HEK293T (cell line): ENCODE measurements around the gene NUDT15.

Experiments
- CTCF ChIA-PET: fragments of 350-600 bp; formaldehyde crosslinking; extraction: SDS; loops from one replicate; lab custom pipeline; 2021; ENCODE audit warnings: antibody characterized with exemption, inconsistent platforms; lab: Yijun Ruan, JAX
- POLR2A ChIA-PET: fragments of 350-600 bp; formaldehyde crosslinking; extraction: SDS; loops from one replicate; lab custom pipeline; 2020; ENCODE audit warnings: antibody characterized with exemption, inconsistent platforms; lab: Yijun Ruan, JAX
- DNase-seq: peaks from one replicate; pipeline ENCODE4 v3.0.0; 2012; ENCODE audit warnings: mixed read lengths; ENCODE audit errors: extremely low spot score
- ARNT ChIP-seq: fragments of 450-650 bp; IDR thresholded peaks from 2 replicates; pipeline ENCODE4 v1.6.1; 2017; ENCODE audit warnings: mild to moderate bottlenecking
- BHLHE40 ChIP-seq: fragments of 450-650 bp; IDR thresholded peaks from 2 replicates; pipeline ENCODE4 v1.6.1; 2016; ENCODE audit warnings: mild to moderate bottlenecking, moderate library complexity, borderline replicate concordance
- CTBP1 ChIP-seq: fragments of 450-650 bp; IDR thresholded peaks from 2 replicates; pipeline ENCODE4 v1.6.1; 2016; ENCODE audit warnings: borderline replicate concordance
- ELF4 ChIP-seq: fragments of 450-650 bp; IDR thresholded peaks from 2 replicates; pipeline ENCODE4 v1.6.1; 2017; ENCODE audit warnings: antibody characterized with exemption
- FOXA1 ChIP-seq: fragments of 450-650 bp; IDR thresholded peaks from 2 replicates; pipeline ENCODE4 v1.6.1; 2016; ENCODE audit warnings: mild to moderate bottlenecking
- FOXK2 ChIP-seq: fragments of 450-650 bp; IDR thresholded peaks from 2 replicates; pipeline ENCODE4 v1.6.1; 2016; ENCODE audit warnings: mild to moderate bottlenecking
- FOXM1 ChIP-seq: fragments of 450-650 bp; IDR thresholded peaks from 2 replicates; pipeline ENCODE4 v1.6.1; 2017; ENCODE audit warnings: mild to moderate bottlenecking, borderline replicate concordance
- HDGF ChIP-seq: fragments of 450-650 bp; IDR thresholded peaks from 2 replicates; pipeline ENCODE4 v1.6.1; 2017; ENCODE audit warnings: antibody characterized with exemption, borderline replicate concordance
- L3MBTL2 ChIP-seq: fragments of 450-650 bp; conservative IDR thresholded peaks from 2 replicates; pipeline ENCODE4 v1.6.1; 2016; ENCODE audit warnings: mild to moderate bottlenecking
- LEF1 ChIP-seq: fragments of 450-650 bp; IDR thresholded peaks from 2 replicates; pipeline ENCODE4 v1.6.1; 2017; ENCODE audit warnings: mild to moderate bottlenecking, borderline replicate concordance
- NFRKB ChIP-seq: fragments of 450-650 bp; IDR thresholded peaks from 2 replicates; pipeline ENCODE4 v1.6.1; 2016; ENCODE audit warnings: mild to moderate bottlenecking, moderate library complexity
- SP1 ChIP-seq: fragments of 450-650 bp; IDR thresholded peaks from 2 replicates; pipeline ENCODE4 v1.6.1; 2017
- SUZ12 ChIP-seq: fragments of 450-650 bp; IDR thresholded peaks from 2 replicates; pipeline ENCODE4 v1.6.1; 2016; ENCODE audit warnings: mild to moderate bottlenecking
- TARDBP ChIP-seq: fragments of 450-650 bp; IDR thresholded peaks from 2 replicates; pipeline ENCODE4 v1.6.1; 2016
- ZNF384 ChIP-seq: fragments of 450-650 bp; IDR thresholded peaks from 2 replicates; pipeline ENCODE4 v1.6.1; 2016
- TF ChIP-seq, protein P1 (sequence below): fragments of 450-650 bp; IDR thresholded peaks from 2 replicates; pipeline ENCODE4 v1.6.1; 2016

The NUDT15 gene

DNA sequence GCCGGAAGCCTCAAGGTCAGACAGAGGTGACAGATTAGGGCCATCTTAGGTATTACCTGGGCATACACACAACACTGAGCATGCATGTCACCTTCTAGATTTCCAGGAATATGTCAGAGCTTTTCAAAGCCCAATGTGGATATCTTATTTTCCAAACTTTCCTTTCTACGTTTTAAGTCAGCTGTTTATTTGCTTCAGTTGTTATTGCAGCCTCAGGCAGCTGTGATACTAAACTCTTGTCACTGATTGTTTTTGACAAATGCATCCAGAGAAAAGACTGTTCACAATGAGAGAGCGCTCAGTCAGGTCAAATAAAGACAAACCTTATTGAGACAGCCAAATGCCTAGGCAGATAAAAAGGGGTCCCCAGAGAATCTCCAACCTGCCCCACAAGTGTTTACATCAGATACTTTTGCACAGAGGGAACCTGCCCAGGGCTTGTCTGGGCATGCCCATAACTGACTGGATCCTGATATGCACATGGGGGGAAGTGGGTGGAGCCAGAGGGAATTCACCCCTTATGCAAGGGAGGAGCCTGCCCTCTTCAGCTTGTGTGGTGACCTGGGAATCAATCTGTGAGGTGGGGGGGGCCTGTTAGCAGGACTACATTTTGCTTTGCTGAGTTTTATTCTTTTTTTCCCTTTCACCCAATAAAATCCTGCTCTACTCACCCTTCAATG lies 28.9 kb downstream of the NUDT15 start:
- ChIA-PET POLR2A (no interaction called here), CTCF (no interaction called here)
- no peak for DNase-seq
- TF ChIP-seq BHLHE40 (no peak), NFRKB (no peak), SP1 (no peak), FOXA1 (no peak), HDGF (no peak), ELF4 (no peak), CTBP1 (no peak)
- TF ChIP-seq, protein P1, sequence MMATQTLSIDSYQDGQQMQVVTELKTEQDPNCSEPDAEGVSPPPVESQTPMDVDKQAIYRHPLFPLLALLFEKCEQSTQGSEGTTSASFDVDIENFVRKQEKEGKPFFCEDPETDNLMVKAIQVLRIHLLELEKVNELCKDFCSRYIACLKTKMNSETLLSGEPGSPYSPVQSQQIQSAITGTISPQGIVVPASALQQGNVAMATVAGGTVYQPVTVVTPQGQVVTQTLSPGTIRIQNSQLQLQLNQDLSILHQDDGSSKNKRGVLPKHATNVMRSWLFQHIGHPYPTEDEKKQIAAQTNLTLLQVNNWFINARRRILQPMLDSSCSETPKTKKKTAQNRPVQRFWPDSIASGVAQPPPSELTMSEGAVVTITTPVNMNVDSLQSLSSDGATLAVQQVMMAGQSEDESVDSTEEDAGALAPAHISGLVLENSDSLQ, result no peak

DNA sequence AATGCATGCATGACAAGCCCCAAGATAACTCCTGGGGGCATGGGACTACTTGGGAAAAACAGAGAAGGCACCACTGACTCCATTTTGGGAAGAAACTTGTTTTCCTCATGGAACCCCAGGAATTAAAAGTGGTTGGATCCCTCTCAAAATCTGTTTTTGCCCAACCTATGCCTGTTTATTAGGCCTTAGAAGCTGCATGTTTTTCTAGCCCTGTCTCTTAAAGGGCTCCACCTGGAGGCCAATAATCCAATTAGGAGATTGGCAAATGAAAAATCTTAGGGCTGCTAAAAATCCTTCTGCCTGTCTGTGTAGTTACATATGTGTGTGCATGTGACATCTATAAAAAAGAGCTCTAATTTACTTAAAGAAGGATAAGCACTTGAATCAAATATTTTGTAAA lies 30.5 kb downstream of the NUDT15 start:
- TF ChIP-seq ARNT (no peak), FOXM1 (no peak), FOXA1 (no peak), L3MBTL2 (no peak), SUZ12 (no peak), CTBP1 (no peak), BHLHE40 (no peak), TARDBP (no peak), LEF1 (no peak), ZNF384 (no peak), SP1 (no peak), ELF4 (no peak), HDGF (no peak), NFRKB (no peak)
- TF ChIP-seq, protein P1, result no peak
- DNase-seq, result no peak
- CTCF ChIA-PET, result interaction anchor here (0.7 kb wide), 1 partner anchor 165 kb away, joined by 3 read pairs; the partner anchor contains the start of gene ITM2B
- POLR2A ChIA-PET, result no interaction called here

GRCh38 chr13:48068952-48069351 lies 31.4 kb downstream of the NUDT15 start:
- DNase-seq, result no peak
- ChIA-PET CTCF (no interaction called here), POLR2A (no interaction called here)

GRCh38 chr13:48069573-48069972 lies 32.0 kb downstream of the NUDT15 start:
- ChIA-PET POLR2A (no interaction called here), CTCF (no interaction called here)
- TF ChIP-seq TARDBP (no peak), ELF4 (no peak), ARNT (no peak), L3MBTL2 (no peak), LEF1 (no peak), HDGF (no peak), FOXK2 (no peak), FOXA1 (no peak), SUZ12 (no peak), BHLHE40 (no peak), FOXM1 (no peak), CTBP1 (no peak), ZNF384 (no peak), SP1 (no peak), NFRKB (no peak)
- TF ChIP-seq, protein P1, result no peak
- no peak for DNase-seq

More at GRCh38 chr13:48068952-48069351, 31.4 kb downstream of the NUDT15 start:
- TF ChIP-seq LEF1 (no peak), FOXK2 (no peak), BHLHE40 (no peak), L3MBTL2 (no peak), FOXM1 (no peak), NFRKB (no peak), SP1 (no peak), HDGF (no peak), FOXA1 (no peak), ARNT (no peak), SUZ12 (no peak), ELF4 (no peak), CTBP1 (no peak), TARDBP (no peak), ZNF384 (no peak)
- TF ChIP-seq, protein P1, result no peak

- CTCF ChIA-PET, result no interaction called here
- no peak for DNase-seq
- POLR2A ChIA-PET, result no interaction called here
- no peak for TF ChIP-seq SP1
- no peak for TF ChIP-seq ARNT
- TF ChIP-seq TARDBP, result no peak
- TF ChIP-seq, protein P1, result no peak
- no peak for TF ChIP-seq HDGF
- TF ChIP-seq BHLHE40, result no peak
- no peak for TF ChIP-seq SUZ12
- TF ChIP-seq L3MBTL2, result no peak
- TF ChIP-seq LEF1, result no peak
- no peak for TF ChIP-seq CTBP1
- TF ChIP-seq FOXM1, result no peak
- no peak for TF ChIP-seq FOXK2
- no peak for TF ChIP-seq FOXA1
- no peak for TF ChIP-seq ELF4
- TF ChIP-seq NFRKB, result no peak
- TF ChIP-seq ZNF384, result no peak
These were observed 33.4 kb downstream of the NUDT15 start for GRCh38 chr13:48070942-48071341.
